Breast epithelium (tissue), 4 donors: ENCODE data around the gene EXO1. TPM values are rescaled to one million over a fixed set of nuclear protein-coding genes. Genes with fewer than 3 reads are reported as not detected.

Experiments
- DNase-seq, 2 donors: peaks; one replicate each; pipeline ENCODE4 v3.0.0-alpha.2; 2019; ENCODE audit warnings: low spot score in 2 of 2
- H3K27ac ChIP-seq, 2 donors: fragments of 200-600 bp; sonication (generic) in 1 of 2; one replicate each; pipeline ENCODE4 v1.5.1; 2016 to 2019; ENCODE audit warnings: mild to moderate bottlenecking in 1 of 2
- H3K27me3 ChIP-seq, 2 donors: fragments of 200-600 bp; sonication (generic) in 1 of 2; one replicate each; pipeline versions ENCODE4 v1.5.1 to v1.6.0; 2017 to 2019; ENCODE audit warnings: control low read depth in 1 of 2, mild to moderate bottlenecking in 1 of 2
- H3K36me3 ChIP-seq: fragments of 200-600 bp; one replicate; pipeline ENCODE4 v1.5.1; 2019
- H3K4me1 ChIP-seq, 2 donors: fragments of 200-600 bp; sonication (generic); one replicate each; pipeline ENCODE4 v1.5.1; 2016 to 2019; ENCODE audit warnings: control low read depth in 1 of 2
- H3K4me3 ChIP-seq, 3 donors: fragments of 200-600 bp; sonication (generic); 1 replicate in 2 of 3; 2 replicates in 1 of 3; pipeline ENCODE4 v1.5.1; 2016 to 2019; ENCODE audit warnings: mild to moderate bottlenecking in 3 of 3, moderate library complexity in 2 of 3
- H3K9me3 ChIP-seq, 2 donors: fragments of 200-600 bp; sonication (generic) in 1 of 2; one replicate each; pipeline ENCODE4 v1.5.1; 2016 to 2019; ENCODE audit warnings: control low read depth in 1 of 2
- POLR2A ChIP-seq: fragments of 450-650 bp; IDR thresholded peaks from one replicate; pipeline ENCODE4 v1.6.1; 2016; ENCODE audit warnings: antibody characterized with exemption, mild to moderate bottlenecking, moderate library complexity
- POLR2AphosphoS5 ChIP-seq, 3 donors: sonication (generic); formaldehyde crosslinking; IDR thresholded peaks; one replicate each; pipeline ENCODE4 v1.6.1; 2017; ENCODE audit warnings: antibody characterized with exemption in 3 of 3
- intact Hi-C: fragments of 100-400 bp; cut with DNase I; formaldehyde crosslinking; loops from one replicate; pipeline ENCODE4 v1.15.1; 2023; ENCODE audit warnings: low total_unique reads
- total RNA-seq, 3 donors: library from RNA; depleted of rRNA; stranded (reverse); fragments of >200 nt; gene quantifications; one replicate each; pipeline ENCODE4 v1.1.0, GENCODE V29; 2016
- TF ChIP-seq, protein P1 (sequence below), 3 donors: fragments of 450-650 bp; IDR thresholded peaks; one replicate each; pipeline ENCODE4 v1.5.1; 2016 to 2017; ENCODE audit warnings: antibody characterized with exemption in 3 of 3, mild to moderate bottlenecking in 3 of 3, moderate library complexity in 3 of 3

Gene EXO1
- total RNA-seq, 3 donors from 2014 or later: 0.16 TPM; not detected in 2

DNA sequence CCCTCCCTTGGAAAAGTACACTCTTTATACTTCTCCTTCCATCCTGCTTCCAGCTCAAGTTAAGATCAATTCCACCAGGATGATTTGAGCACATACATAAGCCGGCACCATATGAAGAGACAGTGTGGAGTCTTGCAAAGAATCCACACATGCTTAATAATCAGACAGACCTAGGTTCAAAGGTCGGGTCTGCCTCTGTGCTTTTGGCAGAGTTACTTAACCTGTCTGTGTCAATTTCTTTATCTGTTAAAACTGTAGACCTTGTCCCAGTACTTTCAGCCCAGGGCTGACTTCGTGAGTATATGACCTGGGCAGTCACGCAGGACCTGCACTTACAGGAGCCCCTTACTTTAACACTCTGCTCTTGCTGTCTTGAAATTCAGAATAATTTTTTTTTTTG is 79.3 kb downstream of the EXO1 start:
- H3K27ac ChIP-seq: no peak overlapping the region
- DNase-seq: no peak
- H3K27me3 ChIP-seq: no peaks in the 10 kb centered on the region
- no peaks in the 10 kb centered on the region for H3K9me3 ChIP-seq
- intact Hi-C loops: no loop called here
- no peaks in the 10 kb centered on the region for H3K4me1 ChIP-seq
- no peak for TF ChIP-seq POLR2A
- TF ChIP-seq POLR2AphosphoS5 (IDR thresholded peaks at IDR 0.05): no peak
- TF ChIP-seq, protein P1, sequence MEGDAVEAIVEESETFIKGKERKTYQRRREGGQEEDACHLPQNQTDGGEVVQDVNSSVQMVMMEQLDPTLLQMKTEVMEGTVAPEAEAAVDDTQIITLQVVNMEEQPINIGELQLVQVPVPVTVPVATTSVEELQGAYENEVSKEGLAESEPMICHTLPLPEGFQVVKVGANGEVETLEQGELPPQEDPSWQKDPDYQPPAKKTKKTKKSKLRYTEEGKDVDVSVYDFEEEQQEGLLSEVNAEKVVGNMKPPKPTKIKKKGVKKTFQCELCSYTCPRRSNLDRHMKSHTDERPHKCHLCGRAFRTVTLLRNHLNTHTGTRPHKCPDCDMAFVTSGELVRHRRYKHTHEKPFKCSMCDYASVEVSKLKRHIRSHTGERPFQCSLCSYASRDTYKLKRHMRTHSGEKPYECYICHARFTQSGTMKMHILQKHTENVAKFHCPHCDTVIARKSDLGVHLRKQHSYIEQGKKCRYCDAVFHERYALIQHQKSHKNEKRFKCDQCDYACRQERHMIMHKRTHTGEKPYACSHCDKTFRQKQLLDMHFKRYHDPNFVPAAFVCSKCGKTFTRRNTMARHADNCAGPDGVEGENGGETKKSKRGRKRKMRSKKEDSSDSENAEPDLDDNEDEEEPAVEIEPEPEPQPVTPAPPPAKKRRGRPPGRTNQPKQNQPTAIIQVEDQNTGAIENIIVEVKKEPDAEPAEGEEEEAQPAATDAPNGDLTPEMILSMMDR (IDR thresholded peaks at IDR 0.05): no peak
- no peak overlapping the region for H3K4me3 ChIP-seq
- no peaks in the 10 kb centered on the region for H3K36me3 ChIP-seq

- no peak for DNase-seq
- H3K9me3 ChIP-seq: no peaks in the 10 kb centered on the region
- TF ChIP-seq, protein P1 (IDR thresholded peaks at IDR 0.05): no peak
- TF ChIP-seq POLR2A (no peak), POLR2AphosphoS5 (IDR thresholded peaks at IDR 0.05) (no peak)
- H3K4me3 ChIP-seq: no peak overlapping the region
- no peaks in the 10 kb centered on the region for H3K36me3 ChIP-seq
- H3K27me3 ChIP-seq: no peaks in the 10 kb centered on the region
- H3K27ac ChIP-seq: no peak overlapping the region
- H3K4me1 ChIP-seq: no peaks in the 10 kb centered on the region
- intact Hi-C loops: no loop called here
Observed at GRCh38 chr1:241932845-241933244, 84.8 kb downstream of the EXO1 start.

GRCh38 chr1:241934201-241934848 is 86.3 kb downstream of the EXO1 start:
- no peak overlapping the region for H3K27ac ChIP-seq
- no peaks in the 10 kb centered on the region for H3K27me3 ChIP-seq
- TF ChIP-seq, protein P1 (IDR thresholded peaks at IDR 0.05): no peak
- TF ChIP-seq POLR2AphosphoS5 (IDR thresholded peaks at IDR 0.05): no peak
- no peak for TF ChIP-seq POLR2A
- intact Hi-C loops: no loop called here
- H3K36me3 ChIP-seq: no peaks in the 10 kb centered on the region
- H3K9me3 ChIP-seq: peaks cover 5 to 6% of the 10 kb centered on the region in 2 donors
- DNase-seq: no peak
- H3K4me3 ChIP-seq: no peak overlapping the region
- H3K4me1 ChIP-seq: no peaks in the 10 kb centered on the region

- DNase-seq: no peak
Observed at GRCh38 chr1:241934866-241935265, 86.9 kb downstream of the EXO1 start.

More at GRCh38 chr1:241934866-241935265, 86.9 kb downstream of the EXO1 start:
- H3K27ac ChIP-seq: no peak overlapping the region
- TF ChIP-seq POLR2AphosphoS5 (IDR thresholded peaks at IDR 0.05) (no peak), POLR2A (no peak)
- TF ChIP-seq, protein P1 (IDR thresholded peaks at IDR 0.05): no peak
- H3K4me1 ChIP-seq: no peaks in the 10 kb centered on the region
- H3K27me3 ChIP-seq: no peaks in the 10 kb centered on the region
- H3K4me3 ChIP-seq: no peak overlapping the region
- peaks cover 5 to 6% of the 10 kb centered on the region in 2 donors for H3K9me3 ChIP-seq
- intact Hi-C loops: no loop called here
- H3K36me3 ChIP-seq: no peaks in the 10 kb centered on the region

Other genes starting within 250 kb of the EXO1 start
- gene CHML, start 207.8 kb upstream of the EXO1 start, total RNA-seq: 1 to 10 TPM; 6.4 to 7.5 (median 7.2) TPM
- gene OPN3, start 207.8 kb upstream of the EXO1 start, total RNA-seq: 10 to 100 TPM; 12.0 to 22.4 (median 16.1) TPM
- gene WDR64, start 195.9 kb upstream of the EXO1 start, total RNA-seq: not detected
- not detected for gene BECN2, start 109.6 kb downstream of the EXO1 start, total RNA-seq
- 10 to 100 TPM in 1 of 3 donors, 1 to 10 TPM in 2; 7.2 to 10.8 (median 7.8) TPM for gene MAP1LC3C, start 150.9 kb downstream of the EXO1 start, total RNA-seq